ENCODE results near the gene S100A16.

DNA sequence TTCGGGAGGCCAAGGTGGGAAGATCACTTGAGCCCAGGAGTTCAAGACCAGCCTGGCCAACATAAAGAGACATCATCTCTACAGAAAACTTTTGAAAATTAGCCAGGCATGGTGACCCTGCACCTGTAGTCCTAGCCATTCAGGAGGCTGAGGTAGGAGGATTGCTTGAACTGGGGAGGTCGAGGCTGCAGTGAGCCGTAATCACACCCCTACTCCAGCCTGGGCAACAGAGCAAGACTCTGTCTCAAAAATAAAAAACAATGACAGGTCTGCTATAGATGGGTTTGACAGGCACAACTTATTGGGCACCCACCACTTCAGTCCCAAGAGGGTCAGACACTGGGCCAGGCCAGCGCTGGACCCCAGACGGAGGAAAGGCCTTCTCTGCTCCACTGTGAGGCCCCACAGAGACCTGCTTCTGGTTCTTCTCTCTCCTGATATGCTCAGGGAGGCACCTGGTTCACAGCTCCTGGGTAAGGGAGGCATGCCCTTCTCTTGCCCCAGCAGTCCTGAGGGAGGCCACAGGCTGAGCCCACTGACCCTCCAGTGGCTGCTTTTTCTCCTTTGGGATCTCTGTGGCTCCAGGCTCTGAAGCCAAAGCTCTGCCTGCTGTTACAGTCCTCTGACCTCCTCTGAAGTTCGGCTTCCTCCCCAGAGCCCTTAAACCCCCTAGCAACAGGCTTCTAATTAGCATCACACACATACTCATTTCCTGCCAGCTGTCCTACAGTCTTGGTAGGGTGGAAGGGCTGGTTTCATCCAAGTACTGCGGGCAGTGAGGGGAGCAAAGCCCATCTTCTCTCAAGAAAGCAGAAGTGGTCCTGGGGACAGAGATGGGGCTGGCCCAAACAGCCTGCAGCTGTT lies 14.4 kb downstream of the S100A16 start:
- TF ChIP-seq, protein P1, sequence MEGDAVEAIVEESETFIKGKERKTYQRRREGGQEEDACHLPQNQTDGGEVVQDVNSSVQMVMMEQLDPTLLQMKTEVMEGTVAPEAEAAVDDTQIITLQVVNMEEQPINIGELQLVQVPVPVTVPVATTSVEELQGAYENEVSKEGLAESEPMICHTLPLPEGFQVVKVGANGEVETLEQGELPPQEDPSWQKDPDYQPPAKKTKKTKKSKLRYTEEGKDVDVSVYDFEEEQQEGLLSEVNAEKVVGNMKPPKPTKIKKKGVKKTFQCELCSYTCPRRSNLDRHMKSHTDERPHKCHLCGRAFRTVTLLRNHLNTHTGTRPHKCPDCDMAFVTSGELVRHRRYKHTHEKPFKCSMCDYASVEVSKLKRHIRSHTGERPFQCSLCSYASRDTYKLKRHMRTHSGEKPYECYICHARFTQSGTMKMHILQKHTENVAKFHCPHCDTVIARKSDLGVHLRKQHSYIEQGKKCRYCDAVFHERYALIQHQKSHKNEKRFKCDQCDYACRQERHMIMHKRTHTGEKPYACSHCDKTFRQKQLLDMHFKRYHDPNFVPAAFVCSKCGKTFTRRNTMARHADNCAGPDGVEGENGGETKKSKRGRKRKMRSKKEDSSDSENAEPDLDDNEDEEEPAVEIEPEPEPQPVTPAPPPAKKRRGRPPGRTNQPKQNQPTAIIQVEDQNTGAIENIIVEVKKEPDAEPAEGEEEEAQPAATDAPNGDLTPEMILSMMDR (IDR thresholded peaks at IDR 0.05): no peak
- TF ChIP-seq EP300 (IDR thresholded peaks at IDR 0.05) (no peak), POLR2A (IDR thresholded peaks at IDR 0.05) (no peak), POLR2AphosphoS5 (IDR thresholded peaks at IDR 0.05) (no peak)

Data from stomach (tissue), 4 donors.